H1 (cell line): ENCODE data around the gene GPC2. TPM values are rescaled to one million over a fixed set of nuclear protein-coding genes. Genes with fewer than 3 reads are reported as not detected.

Experiments
- BCL11A ChIP-seq, 2 experiments: IDR thresholded peaks; one replicate each; pipeline ENCODE4 v1.6.1; 2011; ENCODE audit warnings: low read depth in 2 of 2, low read length in 2 of 2, mild to moderate bottlenecking in 2 of 2
- CBX8 ChIP-seq: fragments of 300-800, 300-1000 bp; sonication (generic); IDR thresholded peaks from 2 replicates; pipeline ENCODE4 v1.7.1; 2016; ENCODE audit warnings: low read depth, low read length, borderline replicate concordance
- EGR1 ChIP-seq: IDR thresholded peaks from 2 replicates; pipeline ENCODE4 v1.6.1; 2011; ENCODE audit warnings: low read depth, low read length, borderline replicate concordance
- EZH2 ChIP-seq: fragments of 200-600 bp; sonication (generic); IDR thresholded peaks from 2 replicates; pipeline ENCODE4 v1.7.1; 2012; ENCODE audit warnings: low read depth, mild to moderate bottlenecking, moderate library complexity, low read length, inconsistent platforms; ENCODE audit not compliant: severe bottlenecking
- GTF2F1 ChIP-seq: IDR thresholded peaks from 2 replicates; pipeline ENCODE4 v1.6.1; 2012; ENCODE audit warnings: low read depth, low read length, improper control_type of control experiment, borderline replicate concordance
- JUN ChIP-seq: IDR thresholded peaks from 2 replicates; pipeline ENCODE4 v1.6.1; 2011; ENCODE audit warnings: low read depth, mild to moderate bottlenecking, improper control_type of control experiment, low read length
- JUND ChIP-seq: IDR thresholded peaks from 2 replicates; pipeline ENCODE4 v1.6.1; 2011; ENCODE audit warnings: mild to moderate bottlenecking, improper control_type of control experiment, low read length
- NANOG ChIP-seq: IDR thresholded peaks from 2 replicates; pipeline ENCODE4 v1.6.1; 2011; ENCODE audit warnings: low read length, low read depth, mild to moderate bottlenecking, inconsistent platforms; ENCODE audit not compliant: insufficient read depth, poor library complexity, severe bottlenecking
- NRF1 ChIP-seq: IDR thresholded peaks from 2 replicates; pipeline ENCODE4 v1.6.1; 2011; ENCODE audit warnings: mild to moderate bottlenecking, low read depth, low read length, improper control_type of control experiment
- SIRT6 ChIP-seq: IDR thresholded peaks from one replicate; pipeline ENCODE4 v1.7.1; 2012; ENCODE audit warnings: low read length, inconsistent platforms
- SP1 ChIP-seq: IDR thresholded peaks from 2 replicates; pipeline ENCODE4 v1.6.1; 2011; ENCODE audit warnings: low read depth, low read length
- TAF1 ChIP-seq: IDR thresholded peaks from 2 replicates; pipeline ENCODE4 v1.6.1; 2011; ENCODE audit warnings: mild to moderate bottlenecking, low read depth, low read length
- TCF12 ChIP-seq: IDR thresholded peaks from 2 replicates; pipeline ENCODE4 v1.6.1; 2011; ENCODE audit warnings: low read depth, mild to moderate bottlenecking, low read length
- polyA plus RNA-seq, 7 experiments: library from polyadenylated mRNA; depleted of rRNA in 3 of 7; stranded (reverse) in 5 of 7; unstranded in 2 of 7; fragments of >200 nt in 5 of 7; fragments of 200-250 nt in 2 of 7; gene quantifications; 1 replicate in 5 of 7; 2 replicates in 1 of 7; 4 replicates in 1 of 7; pipeline versions ENCODE4 v1.2.1 to v1.2.3, GENCODE V29; 2011 to 2013; ENCODE audit warnings: missing spikeins in 2 of 7, mixed read lengths in 2 of 7
- total RNA-seq: library from RNA; stranded (reverse); fragmentation: NEBNext Ultra II Directional; extraction: Animal tissue kit (Norgen Biotek cat#: 25700); gene quantifications from 2 replicates; pipeline ENCODE4 v1.2.1, GENCODE V29; 2021
- TF ChIP-seq, protein P1 (sequence below): IDR thresholded peaks from 2 replicates; pipeline ENCODE4 v1.6.1; 2012; ENCODE audit warnings: low read length, inconsistent platforms

The GPC2 gene
- total and polyA plus RNA-seq, 2 of the 8 experiments (the other 6 are each of a cell fraction or from before 2014, with no cell fraction given) = 25.3 to 44.8 TPM

- TF ChIP-seq GTF2F1 (no peak), SIRT6 (no peak), JUN (no peak), TCF12 (no peak), NRF1 (peak; percentile 72), JUND (no peak), NANOG (no peak), SP1 (peak; percentile 99), TAF1 (peak; percentile 62), EGR1 (no peak), CBX8 (no peak), EZH2 (no peak), BCL11A (IDR thresholded peaks at IDR 0.05; ENCODE audit: low read depth in 2 of 2, low read length in 2 of 2) (no peak)
- TF ChIP-seq, protein P1, sequence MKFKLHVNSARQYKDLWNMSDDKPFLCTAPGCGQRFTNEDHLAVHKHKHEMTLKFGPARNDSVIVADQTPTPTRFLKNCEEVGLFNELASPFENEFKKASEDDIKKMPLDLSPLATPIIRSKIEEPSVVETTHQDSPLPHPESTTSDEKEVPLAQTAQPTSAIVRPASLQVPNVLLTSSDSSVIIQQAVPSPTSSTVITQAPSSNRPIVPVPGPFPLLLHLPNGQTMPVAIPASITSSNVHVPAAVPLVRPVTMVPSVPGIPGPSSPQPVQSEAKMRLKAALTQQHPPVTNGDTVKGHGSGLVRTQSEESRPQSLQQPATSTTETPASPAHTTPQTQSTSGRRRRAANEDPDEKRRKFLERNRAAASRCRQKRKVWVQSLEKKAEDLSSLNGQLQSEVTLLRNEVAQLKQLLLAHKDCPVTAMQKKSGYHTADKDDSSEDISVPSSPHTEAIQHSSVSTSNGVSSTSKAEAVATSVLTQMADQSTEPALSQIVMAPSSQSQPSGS = no peak
Measured at GRCh38 chr7:100148559-100149328, 28.4 kb downstream of the GPC2 start, which contains the start of gene LAMTOR4 (continued).
